Measurements from ENCODE around the gene PSMD6.

Gene PSMD6

GRCh38 chr3:64002233-64002632, 21.1 kb downstream of the PSMD6 start:
- peaks cover 21 to 75% (median 42%) of the 10 kb centered on the region in 3 donors for H3K36me3 ChIP-seq
- TF ChIP-seq CTCF (IDR thresholded peaks at IDR 0.05): no peak
- H3K27me3 ChIP-seq: no peaks in the 10 kb centered on the region
- no peak overlapping the region for H3K27ac ChIP-seq
- H3K4me1 ChIP-seq: peaks cover 0 to 5% (median 0%) of the 10 kb centered on the region in 4 donors
- no peak for DNase-seq
- intact Hi-C loops (cut with DNase I; ENCODE audit: low total_unique reads): no loop called here
- H3K9me3 ChIP-seq: no peaks in the 10 kb centered on the region
- H3K4me3 ChIP-seq: no peak overlapping the region

- Histone ChIP-seq H3K9me3 (no peaks in the 10 kb centered on the region), H3K4me1 (peaks cover 0 to 5% (median 0%) of the 10 kb centered on the region in 4 donors), H3K4me3 (no peak overlapping the region), H3K36me3 (peaks cover 26 to 75% (median 44%) of the 10 kb centered on the region in 3 donors), H3K27me3 (no peaks in the 10 kb centered on the region), H3K27ac (no peak overlapping the region)
- intact Hi-C loops (cut with DNase I; ENCODE audit: low total_unique reads): no loop called here
- DNase-seq: no peak
- no peak for TF ChIP-seq CTCF (IDR thresholded peaks at IDR 0.05)
Observed at GRCh38 chr3:64000453-64001055, 22.7 kb downstream of the PSMD6 start.

GRCh38 chr3:63998852-63999754, 24.2 kb downstream of the PSMD6 start:
- TF ChIP-seq CTCF (IDR thresholded peaks at IDR 0.05): no peak
- no peak for DNase-seq
- Histone ChIP-seq H3K27ac (peak overlapping the region in 1 of 2 donors; percentile 13), H3K36me3 (peaks cover 23 to 73% (median 51%) of the 10 kb centered on the region in 3 donors), H3K4me3 (no peak overlapping the region), H3K9me3 (no peaks in the 10 kb centered on the region), H3K4me1 (peaks cover 0 to 5% (median 0%) of the 10 kb centered on the region in 4 donors), H3K27me3 (no peaks in the 10 kb centered on the region)
- intact Hi-C loops (cut with DNase I; ENCODE audit: low total_unique reads): loop anchor here (10.0 kb wide), 1 partner anchor 84 kb away; the partner anchor contains the start of gene SCAANT1

- Histone ChIP-seq H3K4me1 (peaks cover 0 to 5% (median 0%) of the 10 kb centered on the region in 4 donors), H3K27me3 (no peaks in the 10 kb centered on the region), H3K27ac (no peak overlapping the region), H3K4me3 (no peak overlapping the region), H3K9me3 (no peaks in the 10 kb centered on the region), H3K36me3 (peaks cover 39 to 84% (median 71%) of the 10 kb centered on the region in 3 donors)
- intact Hi-C loops (cut with DNase I; ENCODE audit: low total_unique reads): loop anchor here (10.0 kb wide), 1 partner anchor 80 kb away; the partner anchor contains the start of gene SCAANT1
- no peak for DNase-seq
- no peak for TF ChIP-seq CTCF (IDR thresholded peaks at IDR 0.05)
Observed at GRCh38 chr3:63995086-63995485, 28.2 kb downstream of the PSMD6 start.

- peaks cover 50 to 84% (median 77%) of the 10 kb centered on the region in 3 donors for H3K36me3 ChIP-seq
- no peaks in the 10 kb centered on the region for H3K27me3 ChIP-seq
- H3K9me3 ChIP-seq: no peaks in the 10 kb centered on the region
- peak; percentile 74 to 77 for DNase-seq
- H3K4me3 ChIP-seq: no peak overlapping the region
- intact Hi-C loops (cut with DNase I; ENCODE audit: low total_unique reads): loop anchor here (10.0 kb wide), 1 partner anchor 79 kb away; the partner anchor contains the start of gene SCAANT1
- TF ChIP-seq CTCF (IDR thresholded peaks at IDR 0.05): peak; percentile 90 to 95
- no peak overlapping the region for H3K27ac ChIP-seq
- no peaks in the 10 kb centered on the region for H3K4me1 ChIP-seq
Observed at GRCh38 chr3:63993653-63994079, 29.6 kb downstream of the PSMD6 start.

Measured in tibial artery (tissue), 4 donors.